Bronchial epithelial cell (primary cell): ENCODE results near the gene POLA2. TPM values are rescaled to one million over a fixed set of nuclear protein-coding genes. Genes with fewer than 3 reads are reported as not detected.
"Not testable (repeated sequence)": the region's sequence is repeated elsewhere in the genome, so short reads cannot be mapped to it uniquely, and the experiment has no call there.

Experiments used
- DNase-seq: peaks from one replicate; pipeline ENCODE4 v3.0.0-alpha.2; 2010; ENCODE audit warnings: low read depth
- FAIRE-seq: peaks from 2 replicates; lab custom pipeline; 2011; peaks lifted over from hg19 to GRCh38; lab: Jason Lieb, UNC
- H3K27me3 ChIP-seq: 2 replicates; pipeline ENCODE4 v1.5.1; 2011; ENCODE audit warnings: low read length; ENCODE audit not compliant: control insufficient read depth, insufficient read depth
- H3K36me3 ChIP-seq: 2 replicates; pipeline ENCODE4 v1.5.1; 2011; ENCODE audit warnings: low read length; ENCODE audit not compliant: control insufficient read depth, insufficient read depth
- H3K4me3 ChIP-seq: 2 replicates; pipeline ENCODE4 v1.5.1; 2011; ENCODE audit warnings: mild to moderate bottlenecking, low read depth, low read length, control low read depth
- total RNA-seq: library from RNA; depleted of rRNA; stranded (reverse); fragments of >200 nt; gene quantifications from 2 replicates; pipeline ENCODE4 v1.2.1, GENCODE V29; 2014
- TF ChIP-seq, protein P1 (sequence below): IDR thresholded peaks from 2 replicates; pipeline ENCODE4 v1.5.1; 2011; ENCODE audit warnings: mild to moderate bottlenecking, moderate library complexity, low read length, control low read depth, inconsistent platforms; ENCODE audit not compliant: insufficient read depth, severe bottlenecking

The POLA2 gene
- total RNA-seq, 1 donor from 2014 or later = 1.6 TPM

DNA sequence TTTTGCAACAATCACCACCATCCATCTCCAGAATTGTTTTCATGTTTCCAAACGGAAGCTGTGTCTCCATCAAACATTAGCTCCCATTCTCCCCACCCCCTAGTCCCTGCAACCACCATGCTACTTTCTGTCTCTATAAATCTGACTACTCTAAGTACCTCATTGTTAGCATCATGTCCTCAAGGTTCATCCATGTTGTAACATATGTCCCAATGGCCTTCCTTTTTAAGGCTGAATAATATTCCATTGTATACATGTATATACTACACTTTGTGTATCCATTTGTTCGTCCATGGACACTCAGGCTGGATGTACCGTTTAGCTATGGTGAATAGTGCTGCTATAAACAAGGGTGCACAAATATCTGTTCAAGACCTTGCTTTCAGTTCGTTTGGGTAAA, 63.7 kb downstream of the POLA2 start:
- no peak for DNase-seq
- Histone ChIP-seq H3K27me3 (no peaks in the 10 kb centered on the region), H3K4me3 (no peak overlapping the region), H3K36me3 (peaks cover 19% of the 10 kb centered on the region)
- TF ChIP-seq, protein P1, sequence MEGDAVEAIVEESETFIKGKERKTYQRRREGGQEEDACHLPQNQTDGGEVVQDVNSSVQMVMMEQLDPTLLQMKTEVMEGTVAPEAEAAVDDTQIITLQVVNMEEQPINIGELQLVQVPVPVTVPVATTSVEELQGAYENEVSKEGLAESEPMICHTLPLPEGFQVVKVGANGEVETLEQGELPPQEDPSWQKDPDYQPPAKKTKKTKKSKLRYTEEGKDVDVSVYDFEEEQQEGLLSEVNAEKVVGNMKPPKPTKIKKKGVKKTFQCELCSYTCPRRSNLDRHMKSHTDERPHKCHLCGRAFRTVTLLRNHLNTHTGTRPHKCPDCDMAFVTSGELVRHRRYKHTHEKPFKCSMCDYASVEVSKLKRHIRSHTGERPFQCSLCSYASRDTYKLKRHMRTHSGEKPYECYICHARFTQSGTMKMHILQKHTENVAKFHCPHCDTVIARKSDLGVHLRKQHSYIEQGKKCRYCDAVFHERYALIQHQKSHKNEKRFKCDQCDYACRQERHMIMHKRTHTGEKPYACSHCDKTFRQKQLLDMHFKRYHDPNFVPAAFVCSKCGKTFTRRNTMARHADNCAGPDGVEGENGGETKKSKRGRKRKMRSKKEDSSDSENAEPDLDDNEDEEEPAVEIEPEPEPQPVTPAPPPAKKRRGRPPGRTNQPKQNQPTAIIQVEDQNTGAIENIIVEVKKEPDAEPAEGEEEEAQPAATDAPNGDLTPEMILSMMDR = no peak
- no peak for FAIRE-seq

DNA sequence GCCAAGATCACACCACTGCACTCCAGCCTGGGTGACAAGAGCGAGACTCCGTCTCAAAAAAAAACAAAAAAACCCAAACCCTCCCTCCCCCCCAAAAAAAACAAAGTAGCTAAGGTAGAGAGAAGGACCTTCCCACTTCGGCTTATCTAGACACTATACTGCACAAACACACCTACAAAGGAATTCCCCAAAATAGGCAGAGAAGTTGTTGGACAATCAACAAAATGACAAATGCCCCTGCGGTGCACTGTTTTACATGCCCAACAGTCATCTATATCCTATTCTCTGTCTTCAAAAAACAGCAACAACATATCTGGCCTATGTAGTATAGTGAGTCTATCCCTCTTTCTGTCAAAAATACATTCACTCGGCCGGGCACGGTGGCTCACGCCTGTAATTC, 65.3 kb downstream of the POLA2 start:
- TF ChIP-seq, protein P1 = no peak
- Histone ChIP-seq H3K4me3 (no peak overlapping the region), H3K36me3 (peaks cover 7% of the 10 kb centered on the region), H3K27me3 (no peaks in the 10 kb centered on the region)
- no peak for FAIRE-seq
- no peak for DNase-seq

DNA sequence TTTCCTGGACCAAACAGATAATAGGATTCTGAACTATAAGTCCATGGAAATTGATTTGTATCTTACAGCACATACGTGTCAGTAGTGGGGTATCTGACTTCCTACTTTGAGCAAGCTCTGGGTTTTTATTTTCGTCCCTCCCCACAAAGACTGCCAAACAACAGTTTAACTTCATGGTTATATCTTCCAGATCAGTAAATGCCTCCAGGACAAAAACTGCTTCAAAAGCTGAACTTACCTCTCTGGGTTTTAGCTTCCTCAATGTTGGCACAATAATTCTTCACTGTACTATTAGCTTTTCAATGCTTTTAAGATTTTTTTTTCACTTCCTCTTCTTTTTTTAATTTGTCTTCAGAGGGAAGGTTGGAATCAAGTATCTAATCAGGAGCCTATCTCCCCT, 67.7 kb downstream of the POLA2 start:
- FAIRE-seq = no peak
- no peak for DNase-seq
- H3K36me3 ChIP-seq = no peaks in the 10 kb centered on the region
- H3K4me3 ChIP-seq = no peak overlapping the region
- H3K27me3 ChIP-seq = no peaks in the 10 kb centered on the region
- TF ChIP-seq, protein P1 = no peak

DNA sequence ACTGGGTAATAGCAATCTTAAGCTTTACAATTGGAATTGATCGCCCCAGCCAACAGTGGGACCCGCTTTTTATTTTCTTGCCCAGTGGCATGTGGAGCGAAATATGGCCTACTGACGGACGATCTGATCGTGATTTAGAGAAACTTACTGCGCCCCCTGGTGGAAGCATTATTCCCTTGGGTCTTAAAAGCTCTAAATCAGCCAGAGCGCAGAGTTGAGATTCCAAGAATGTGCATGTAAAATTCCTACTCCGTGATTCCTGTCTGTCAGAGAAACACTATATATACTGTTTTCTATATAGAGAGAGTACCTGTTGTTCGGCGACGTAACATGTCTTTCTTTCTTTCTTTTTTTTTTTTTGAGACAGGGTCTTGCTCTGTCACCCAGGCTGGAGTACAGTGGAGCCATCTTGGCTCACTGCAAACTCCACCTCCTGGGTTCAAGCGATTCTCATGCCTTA, 68.2 kb downstream of the POLA2 start:
- TF ChIP-seq, protein P1 = peak; percentile 73
- no peak for FAIRE-seq
- H3K36me3 ChIP-seq = no peaks in the 10 kb centered on the region
- H3K27me3 ChIP-seq = no peaks in the 10 kb centered on the region
- no peak overlapping the region for H3K4me3 ChIP-seq
- peak; percentile 77 for DNase-seq

DNA sequence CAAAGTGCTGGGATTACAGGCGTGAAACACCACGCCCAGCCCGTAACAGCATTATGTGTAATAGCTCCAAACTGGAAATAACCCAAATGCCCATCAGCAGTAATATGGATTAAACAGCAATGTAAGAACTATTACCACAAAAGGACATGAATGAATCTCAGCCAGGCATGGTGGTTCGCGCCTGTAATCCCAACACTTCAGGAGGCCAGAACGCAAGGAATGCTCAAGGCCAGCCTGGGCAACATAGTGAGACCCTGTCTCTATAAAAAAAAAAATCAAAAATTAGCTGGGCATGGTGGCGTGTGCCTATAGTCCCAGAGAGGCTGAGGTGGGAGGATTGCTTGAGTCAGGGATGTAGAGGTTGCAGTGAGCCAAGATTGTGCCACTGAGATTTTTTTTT, 68.8 kb downstream of the POLA2 start:
- H3K36me3 ChIP-seq = no peaks in the 10 kb centered on the region
- TF ChIP-seq, protein P1 = no peak
- FAIRE-seq (no peak), DNase-seq (no peak)
- H3K4me3 ChIP-seq = no peak overlapping the region
- H3K27me3 ChIP-seq = no peaks in the 10 kb centered on the region

DNA sequence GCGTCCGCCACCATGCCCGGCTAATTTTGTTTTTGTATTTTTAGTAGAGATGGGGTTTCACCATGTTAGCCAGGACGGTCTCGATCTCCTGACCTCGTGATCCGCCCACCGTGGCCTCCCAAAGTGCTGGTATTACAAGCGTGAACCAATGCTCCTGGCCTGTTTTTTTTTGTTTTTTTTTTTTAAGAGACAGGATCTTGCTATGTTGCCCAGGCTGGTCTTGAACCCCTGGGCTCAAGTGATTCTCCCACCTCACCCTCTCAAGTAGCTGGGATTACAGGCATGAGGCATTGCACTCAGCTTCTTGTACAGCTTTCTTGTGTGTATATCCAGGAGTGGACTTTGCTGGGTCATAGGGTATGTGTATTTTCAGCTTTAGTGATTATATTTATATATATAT, 70.8 kb downstream of the POLA2 start:
- not testable (repeated sequence) for DNase-seq, FAIRE-seq, H3K27me3 ChIP-seq, H3K36me3 ChIP-seq, H3K4me3 ChIP-seq
